HL-60 (cell line): ENCODE measurements around the gene ZG16B.

Experiments
- DNase-seq, 2 experiments: peaks; one replicate each; pipeline ENCODE4 v3.0.0-alpha.2; 2010 to 2020; ENCODE audit warnings: low read depth in 1 of 2, low spot score in 1 of 2
- H3K27ac ChIP-seq: fragments of 250-450 bp; sonication (Bioruptor Pico); replicated peaks from 2 replicates; pipeline ENCODE4 v1.5.1; 2020; ENCODE audit warnings: mild to moderate bottlenecking, moderate library complexity
- H3K27me3 ChIP-seq: fragments of 250-450 bp; sonication (Bioruptor Pico); 2 replicates; pipeline ENCODE4 v1.5.1; 2021; ENCODE audit warnings: mild to moderate bottlenecking, moderate library complexity; ENCODE audit not compliant: insufficient read depth, poor library complexity, severe bottlenecking
- H3K4me3 ChIP-seq: replicated peaks from 2 replicates; pipeline ENCODE4 v1.5.1; 2011; ENCODE audit warnings: mild to moderate bottlenecking, control low read depth, low read length; ENCODE audit not compliant: insufficient read depth
- CTCF ChIP-seq: IDR thresholded peaks from one replicate; pipeline ENCODE4 v1.5.1; 2011; ENCODE audit warnings: low read length, control low read depth, inconsistent platforms; ENCODE audit not compliant: insufficient read depth
- GABPA ChIP-seq: IDR thresholded peaks from 2 replicates; pipeline ENCODE4 v1.6.1; 2012; ENCODE audit warnings: low read depth
- POLR2AphosphoS5 ChIP-seq: IDR thresholded peaks from 2 replicates; pipeline ENCODE4 v1.6.1; 2012; ENCODE audit warnings: low read depth
- REST ChIP-seq: IDR thresholded peaks from 2 replicates; pipeline ENCODE4 v1.6.1; 2012; ENCODE audit warnings: low read depth; ENCODE audit not compliant: insufficient replicate concordance
- SPI1 ChIP-seq: IDR thresholded peaks from 2 replicates; pipeline ENCODE4 v1.6.1; 2012; ENCODE audit warnings: low read depth, mild to moderate bottlenecking, borderline replicate concordance

Gene ZG16B

GRCh38 chr16:2828521-2828840 is 1.6 kb upstream of the ZG16B start:
- Histone ChIP-seq H3K27me3 (no peaks in the 10 kb centered on the region), H3K4me3 (no peak overlapping the region), H3K27ac (no peak overlapping the region)
- TF ChIP-seq REST: no peak
- TF ChIP-seq POLR2AphosphoS5: no peak
- no peak for TF ChIP-seq SPI1
- TF ChIP-seq CTCF: no peak
- no peak for DNase-seq

GRCh38 chr16:2828876-2829430 is 1.1 kb upstream of the ZG16B start:
- Histone ChIP-seq H3K4me3 (no peak overlapping the region), H3K27me3 (no peaks in the 10 kb centered on the region), H3K27ac (no peak overlapping the region)
- no peak for TF ChIP-seq POLR2AphosphoS5
- DNase-seq: no peak

- DNase-seq: no peak
- TF ChIP-seq CTCF (no peak), GABPA (no peak), POLR2AphosphoS5 (no peak), REST (no peak), SPI1 (no peak)
- no peak overlapping the region for H3K27ac ChIP-seq
- H3K4me3 ChIP-seq: no peak overlapping the region
- H3K27me3 ChIP-seq: no peaks in the 10 kb centered on the region
These were observed 222 bp downstream of the ZG16B start for GRCh38 chr16:2830355-2830695.

- TF ChIP-seq SPI1 (no peak), GABPA (no peak), CTCF (no peak), REST (no peak), POLR2AphosphoS5 (no peak)
- Histone ChIP-seq H3K27ac (no peak overlapping the region), H3K4me3 (no peak overlapping the region), H3K27me3 (no peaks in the 10 kb centered on the region)
- no peak for DNase-seq
These were observed 1.1 kb downstream of the ZG16B start for GRCh38 chr16:2831203-2831602.
